GM15510 (cell line): Measurements from ENCODE around the gene CCND3.

Experiments
- POLR2A ChIP-seq: IDR thresholded peaks from 3 replicates; pipeline ENCODE4 v1.6.1; 2011; ENCODE audit warnings: borderline replicate concordance; ENCODE audit not compliant: insufficient read length; ENCODE audit errors: extremely low read depth

Gene CCND3

DNA sequence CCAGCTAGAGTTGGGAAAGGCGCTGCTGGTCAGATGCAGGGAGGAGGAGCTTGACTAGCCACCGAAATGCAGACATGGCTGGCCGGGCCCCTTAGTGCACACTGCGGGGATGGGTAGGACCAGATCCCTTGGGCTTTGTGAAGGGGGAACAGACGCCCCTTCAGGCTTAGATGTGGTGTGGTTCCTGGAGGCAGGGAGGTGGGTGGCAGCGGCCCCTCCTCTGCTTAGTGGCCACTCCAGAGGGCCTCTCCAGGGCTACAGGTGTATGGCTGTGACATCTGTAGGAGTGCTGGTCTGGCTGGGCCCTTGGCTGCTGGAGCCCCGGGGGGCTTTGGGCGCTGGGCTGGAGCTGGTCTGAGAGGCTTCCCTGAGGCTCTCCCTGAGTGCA, 5.9 kb downstream of the CCND3 start:
- TF ChIP-seq POLR2A: no peak

DNA sequence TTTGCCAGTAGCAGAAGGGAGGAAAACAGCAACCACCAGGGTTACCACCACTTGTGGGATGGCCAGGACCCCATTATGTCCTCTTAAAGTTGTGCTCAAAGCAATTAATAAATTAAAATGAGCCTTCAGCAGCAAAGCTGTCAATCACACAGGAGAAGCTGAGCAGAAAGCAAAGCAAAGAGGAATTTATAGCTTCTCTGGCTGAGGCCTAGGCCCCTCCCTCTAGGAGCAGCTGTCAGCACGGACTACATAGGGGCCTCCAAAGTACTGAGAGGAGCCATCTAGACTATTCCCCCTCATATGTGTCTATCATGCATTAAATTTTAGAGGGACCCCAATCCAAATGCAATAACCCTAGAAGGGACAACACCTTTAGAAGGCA, 6.4 kb downstream of the CCND3 start:
- TF ChIP-seq POLR2A: no peak

DNA sequence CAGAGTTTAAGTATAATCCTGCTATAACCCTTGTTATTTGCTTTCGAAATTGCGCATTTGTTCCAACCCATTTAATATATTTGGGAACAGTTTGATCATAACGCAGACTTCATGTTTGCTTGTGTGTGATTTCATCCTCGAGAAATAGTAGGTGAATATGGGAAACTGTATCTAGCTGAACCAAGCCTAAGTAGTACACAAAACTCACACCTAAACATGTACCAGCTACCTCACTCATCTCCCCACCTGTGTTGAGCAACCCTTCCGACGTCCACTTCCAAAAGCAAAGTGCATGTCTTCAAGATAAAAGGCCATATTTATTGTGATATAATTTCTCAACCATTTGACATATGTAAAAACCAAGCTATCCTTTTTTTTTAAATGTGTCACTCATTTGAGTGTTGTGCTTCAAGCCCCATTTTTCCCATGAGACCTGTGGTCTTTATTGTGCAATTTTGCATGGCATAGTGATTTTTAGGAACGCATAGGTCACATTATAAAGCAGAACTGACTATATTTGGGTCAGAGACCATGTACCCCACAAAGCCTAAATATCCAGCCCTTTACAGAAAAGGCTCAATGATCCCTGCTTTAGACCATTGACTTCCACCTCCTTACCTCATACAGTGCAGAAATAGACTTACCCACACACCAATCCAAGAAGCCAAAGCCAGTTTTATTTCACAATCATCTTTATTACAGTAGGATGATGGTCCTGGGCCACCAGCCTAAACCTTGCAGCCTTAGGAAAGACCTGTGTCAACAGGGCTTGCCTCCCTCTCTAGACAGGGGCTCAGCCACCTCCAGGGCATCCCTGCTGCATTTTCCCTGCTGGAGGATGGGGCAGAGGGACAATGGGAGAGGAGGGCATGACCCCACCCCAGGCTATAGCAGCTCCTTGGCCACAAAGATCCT, 7.1 kb downstream of the CCND3 start:
- TF ChIP-seq POLR2A: no peak

DNA sequence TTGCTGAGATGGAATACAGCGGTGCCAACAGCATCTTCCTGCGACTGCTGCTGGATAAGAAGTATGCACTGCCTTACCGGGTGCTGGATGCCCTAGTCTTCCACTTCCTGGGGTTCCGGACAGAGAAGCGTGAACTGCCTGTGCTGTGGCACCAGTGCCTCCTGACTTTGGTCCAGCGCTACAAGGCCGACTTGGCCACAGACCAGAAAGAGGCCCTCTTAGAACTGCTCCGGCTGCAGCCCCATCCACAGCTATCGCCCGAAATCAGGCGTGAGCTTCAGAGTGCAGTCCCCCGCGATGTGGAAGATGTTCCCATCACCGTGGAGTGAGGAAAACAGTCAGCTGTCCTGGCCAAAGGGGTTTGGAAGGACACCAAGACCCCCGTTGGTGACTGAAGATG, 9.2 kb downstream of the CCND3 start:
- no peak for TF ChIP-seq POLR2A

DNA sequence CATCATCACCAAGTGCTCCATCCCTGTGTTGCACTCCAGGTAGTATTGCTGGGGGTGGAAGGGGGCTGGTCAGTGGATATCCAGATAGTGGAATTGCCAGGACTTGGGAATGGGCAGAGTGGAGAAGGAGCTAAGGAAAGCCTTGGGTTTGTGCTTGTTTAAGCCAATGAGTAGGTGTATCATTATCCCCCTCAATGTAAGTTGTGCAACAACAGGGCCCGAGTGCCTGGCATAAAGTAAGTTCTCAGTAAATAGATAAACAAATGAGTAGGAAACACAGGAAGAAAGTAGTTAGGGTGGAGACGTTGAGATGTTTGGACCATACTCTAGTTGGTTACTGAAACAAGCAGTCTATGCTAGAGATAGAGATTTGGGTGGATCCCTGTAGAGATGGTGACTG, 9.8 kb downstream of the CCND3 start:
- no peak for TF ChIP-seq POLR2A

DNA sequence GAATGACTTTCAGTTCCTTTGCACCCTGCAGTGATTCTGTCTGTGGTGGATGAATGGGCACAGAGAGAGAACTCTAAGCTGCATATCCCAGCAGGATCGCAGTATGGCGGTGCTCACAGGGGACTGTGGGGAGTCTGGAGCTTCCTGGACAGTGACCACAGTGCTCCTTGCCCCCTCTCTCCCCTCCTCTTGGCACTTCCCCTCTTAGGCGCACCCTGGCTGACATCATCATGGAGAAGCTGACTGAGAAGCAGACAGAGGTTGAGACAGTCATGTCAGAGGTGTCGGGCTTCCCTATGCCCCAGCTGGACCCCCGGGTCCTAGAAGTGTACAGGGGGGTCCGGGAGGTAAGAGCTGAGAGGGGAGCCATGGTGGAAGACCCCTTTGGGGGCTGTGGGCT, 11.7 kb downstream of the CCND3 start:
- no peak for TF ChIP-seq POLR2A

DNA sequence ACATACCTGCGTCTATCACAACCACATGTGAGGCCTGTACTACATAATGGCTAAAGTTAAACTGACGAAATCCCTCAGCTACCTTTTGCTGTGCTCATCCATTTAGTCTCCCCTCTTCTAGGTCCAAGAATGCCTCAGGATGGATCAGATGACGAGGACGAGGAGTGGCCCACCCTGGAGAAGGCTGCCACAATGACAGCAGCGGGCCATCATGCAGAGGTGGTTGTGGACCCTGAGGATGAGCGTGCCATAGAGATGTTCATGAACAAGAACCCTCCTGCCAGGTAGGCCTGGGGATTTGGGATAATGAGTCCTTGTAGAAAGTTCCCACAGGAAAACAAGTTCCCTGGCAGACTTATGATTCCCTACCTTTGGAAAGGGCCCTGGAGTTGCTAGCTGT, 14.4 kb downstream of the CCND3 start:
- TF ChIP-seq POLR2A: no peak

DNA sequence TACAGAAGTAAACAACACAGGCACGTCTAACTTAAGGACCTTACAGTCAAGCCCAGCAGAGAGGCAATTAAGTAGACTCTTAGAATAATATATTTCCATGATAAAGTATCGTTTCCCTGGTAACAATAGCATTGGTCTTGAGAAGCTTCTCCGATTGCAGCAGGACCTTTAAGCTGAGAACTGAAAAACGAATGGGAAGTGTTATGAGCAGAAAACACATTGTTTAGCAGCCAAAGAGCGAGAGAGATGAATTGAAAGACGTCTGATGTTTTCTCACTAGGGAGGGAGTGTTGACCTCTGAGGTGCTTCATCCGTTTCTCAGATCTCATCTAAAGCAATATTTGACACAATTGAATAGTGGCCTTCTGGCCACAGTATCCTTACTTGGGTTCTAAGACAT, 19.5 kb downstream of the CCND3 start:
- no peak for TF ChIP-seq POLR2A

DNA sequence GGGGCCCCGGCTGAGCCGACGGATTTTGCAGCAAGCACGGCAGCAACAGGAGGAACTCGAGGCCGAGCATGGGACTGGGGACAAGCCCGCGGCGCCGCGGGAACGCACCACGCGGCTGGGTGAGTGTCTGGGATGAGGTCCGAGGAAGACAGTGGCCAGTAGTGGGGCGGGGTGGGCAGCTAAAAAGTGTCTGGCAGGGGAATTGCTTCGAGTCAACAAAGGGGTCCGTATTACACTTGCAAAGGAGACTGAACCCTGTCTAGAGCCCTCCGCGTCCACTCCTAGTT, 20.0 kb downstream of the CCND3 start:
- no peak for TF ChIP-seq POLR2A

DNA sequence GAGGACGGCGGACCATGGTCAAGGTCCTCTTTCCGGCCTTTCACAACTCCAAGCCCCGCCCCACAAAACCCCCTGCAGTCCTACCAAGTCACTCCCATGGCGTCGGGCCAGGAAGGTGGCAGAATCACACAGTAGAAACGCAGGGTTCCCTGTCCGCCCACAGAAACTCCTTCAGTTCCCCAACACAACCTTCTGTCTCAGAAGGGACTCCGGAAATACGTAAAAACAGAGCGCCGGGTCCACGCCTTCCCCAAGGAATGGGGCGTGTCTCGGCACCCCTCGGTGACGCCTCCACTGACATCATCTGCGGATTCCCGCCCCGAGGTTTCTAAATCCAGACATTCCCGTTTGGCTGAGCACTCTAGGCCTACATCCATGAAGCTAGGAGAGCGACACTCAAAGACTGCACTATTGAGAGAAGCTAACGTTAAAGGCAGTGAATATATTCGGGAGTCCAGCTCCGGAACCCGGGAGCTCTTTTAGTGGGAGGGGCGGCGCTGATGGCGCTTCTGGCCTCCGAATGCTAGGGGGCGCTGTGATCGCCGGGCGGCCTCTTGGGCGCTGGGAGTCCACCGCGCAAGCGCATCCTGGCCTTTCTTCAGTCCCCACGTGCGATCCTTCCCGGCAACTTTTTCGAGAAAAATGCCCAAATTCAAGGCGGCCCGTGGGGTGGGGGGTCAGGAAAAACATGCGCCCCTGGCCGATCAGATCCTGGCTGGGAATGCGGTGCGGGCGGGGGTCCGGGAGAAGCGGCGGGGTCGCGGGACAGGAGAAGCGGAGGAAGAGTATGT, 20.5 kb downstream of the CCND3 start, which contains the start of the genes BYSL and MED20:
Gene BYSL, plus strand, starts transcription at position 579 of the 791 bp plus-strand sequence. Its CDS starts 64 bp downstream, at position 643.
Gene MED20, minus strand, starts transcription at position 219 of the 791 bp plus-strand sequence. Its CDS starts 121 bp downstream, at position 98.
- peak; percentile 54 for TF ChIP-seq POLR2A

DNA sequence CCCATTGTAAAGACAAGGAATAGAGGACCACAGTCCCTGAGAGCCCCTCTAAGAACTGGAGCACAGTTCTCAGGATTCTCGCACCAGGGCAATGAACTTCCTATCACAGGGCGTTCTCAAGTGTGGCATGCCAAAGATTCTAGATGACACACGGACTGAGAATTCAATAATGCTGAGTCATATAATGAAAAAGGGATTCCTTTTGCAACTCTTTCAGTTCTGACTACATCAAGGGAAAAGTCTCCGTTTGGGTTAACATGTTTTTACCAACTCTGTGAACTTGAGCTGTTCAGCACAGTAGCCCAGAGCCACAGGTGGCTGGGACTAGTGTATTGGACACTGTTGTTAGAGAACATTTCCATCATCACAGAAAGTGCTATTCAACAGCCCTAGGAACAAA, 24.1 kb downstream of the CCND3 start:
- TF ChIP-seq POLR2A: no peak

DNA sequence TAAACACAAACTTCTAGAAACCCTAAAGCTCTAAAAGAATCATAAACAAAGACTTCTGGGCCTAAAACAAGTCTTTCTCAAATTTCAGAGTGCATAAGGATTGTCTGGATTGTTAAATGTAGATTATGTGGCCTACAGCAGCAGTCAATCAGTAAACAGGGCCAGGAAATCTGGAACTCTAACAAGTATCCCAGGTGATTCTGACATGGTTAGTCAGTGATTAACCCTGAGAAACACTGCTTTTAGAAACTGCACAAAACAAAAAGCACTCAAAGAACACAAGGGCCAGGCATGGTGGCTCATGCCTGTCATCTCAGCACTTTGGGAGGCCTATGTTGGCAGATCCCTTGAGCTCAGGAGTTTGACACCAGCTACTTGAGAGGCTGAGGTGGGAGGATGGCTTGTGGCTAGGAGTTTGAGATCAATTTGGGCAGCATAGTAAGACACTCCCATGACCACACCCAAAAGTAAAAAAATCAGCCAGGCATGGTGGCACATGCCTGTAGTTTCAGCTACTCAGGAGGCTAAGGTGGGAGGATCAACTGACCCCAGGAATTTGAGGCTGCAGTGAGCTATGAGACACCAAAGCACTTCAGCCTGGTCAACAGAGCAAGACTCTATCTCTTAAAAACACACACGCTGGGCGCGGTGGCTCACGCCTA, 26.6 kb downstream of the CCND3 start:
- TF ChIP-seq POLR2A: no peak

DNA sequence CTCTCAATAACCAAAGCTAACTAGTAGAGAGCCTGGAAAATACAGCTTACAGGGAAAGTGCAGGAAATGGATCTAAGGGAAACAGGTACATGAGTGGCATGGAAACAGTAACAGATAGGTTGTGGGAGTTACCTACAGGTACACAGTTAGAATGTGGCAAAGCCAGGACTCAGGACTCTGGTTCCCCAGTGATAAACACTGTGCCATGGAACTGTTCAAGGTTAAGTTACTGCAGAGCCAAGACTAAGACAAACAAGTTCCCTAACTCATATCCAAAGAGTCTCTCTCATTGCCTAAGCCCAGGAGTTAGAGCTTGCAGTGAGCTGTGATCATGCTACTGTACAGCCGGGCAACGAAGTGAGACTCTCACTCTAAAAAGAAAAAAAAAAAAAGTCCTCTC, 27.3 kb downstream of the CCND3 start:
- no peak for TF ChIP-seq POLR2A

DNA sequence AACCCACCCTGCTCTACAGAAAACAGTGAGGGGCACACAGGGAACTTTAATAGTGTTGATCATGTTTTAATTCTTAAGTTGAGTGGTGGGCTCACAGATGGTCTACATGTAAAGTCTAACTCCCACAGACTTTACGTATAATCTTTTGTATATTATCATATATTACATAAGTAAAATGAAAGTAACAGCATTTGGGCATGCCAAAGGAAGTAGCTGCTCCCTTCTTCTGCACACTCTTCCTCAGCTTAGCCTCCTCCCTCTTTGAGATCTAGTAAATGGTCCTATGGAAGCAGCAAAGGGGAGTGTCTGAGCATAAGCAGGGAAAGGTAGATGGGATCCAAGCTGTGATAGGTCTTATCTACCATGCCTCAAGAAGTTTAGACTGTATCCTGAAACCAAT, 31.9 kb downstream of the CCND3 start:
- TF ChIP-seq POLR2A: no peak

DNA sequence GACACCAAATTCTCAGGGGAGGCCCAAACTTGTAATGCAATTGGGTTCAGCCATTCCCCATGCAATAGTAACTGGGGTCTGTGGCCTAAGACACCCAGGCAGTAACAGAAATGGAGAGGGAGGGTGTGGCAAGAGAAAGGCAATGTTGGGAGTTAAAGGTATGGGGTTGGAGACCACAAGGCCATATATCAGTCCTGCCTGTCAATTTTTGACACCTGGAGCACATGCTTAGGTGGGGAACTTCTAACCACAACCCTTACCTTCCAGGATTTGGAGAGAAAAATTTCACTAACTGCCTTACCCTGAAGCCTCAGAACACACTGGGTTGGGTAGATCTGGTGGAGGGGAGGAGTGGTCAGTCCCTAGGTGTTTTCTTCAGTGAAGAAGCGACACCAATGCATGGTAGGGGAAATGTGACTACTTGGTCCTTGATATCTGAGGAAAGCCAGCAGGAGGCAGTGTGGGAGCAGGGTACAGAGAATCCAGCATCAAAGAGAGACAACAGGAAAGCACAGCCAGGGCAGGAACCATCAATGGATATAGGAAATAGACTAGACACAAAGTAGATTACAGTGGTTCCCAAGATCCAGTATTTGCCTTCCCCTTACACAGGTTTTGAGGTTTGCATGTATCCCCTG, 39.6 kb downstream of the CCND3 start:
- TF ChIP-seq POLR2A: no peak

DNA sequence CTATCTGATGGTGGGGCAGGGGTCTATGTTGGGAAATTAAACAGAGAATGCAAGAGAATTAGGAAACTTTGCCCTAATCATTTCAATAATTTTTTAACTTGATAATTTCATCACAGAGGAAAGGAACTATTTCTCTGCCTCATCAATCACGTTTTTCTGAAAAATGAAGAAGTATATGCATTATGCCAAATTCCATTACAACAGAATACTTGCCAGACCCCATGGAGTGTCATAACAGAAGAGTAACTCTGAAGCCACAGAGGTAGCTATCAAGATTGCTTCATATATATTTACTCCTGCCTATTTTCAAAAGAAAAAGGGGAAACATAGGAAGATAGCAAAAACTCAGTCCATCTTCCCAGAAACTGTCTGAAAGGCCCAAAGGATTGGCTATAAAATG, 40.7 kb downstream of the CCND3 start:
- no peak for TF ChIP-seq POLR2A

DNA sequence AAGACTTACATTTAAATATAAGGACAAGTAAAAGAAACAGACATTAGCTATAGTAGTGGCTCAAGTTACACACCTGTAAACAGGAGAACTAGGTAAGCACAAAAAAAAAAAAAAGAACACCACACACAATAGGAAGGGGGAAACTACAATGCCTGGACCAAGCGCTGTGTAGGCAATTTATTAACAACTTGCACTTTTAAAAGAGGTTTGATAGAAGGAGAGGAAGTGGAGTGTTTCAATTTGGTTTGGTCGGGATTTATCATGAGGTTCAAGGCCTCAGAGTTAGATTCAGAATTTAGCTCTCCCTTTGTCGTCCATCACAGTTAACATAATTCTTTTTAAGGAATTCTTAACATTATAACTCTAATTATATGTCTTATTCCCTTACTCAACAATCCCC, 45.3 kb downstream of the CCND3 start:
- no peak for TF ChIP-seq POLR2A
